HFF-Myc (cell line): ENCODE measurements around the gene COMMD10.

Experiments used
- DNase-seq: peaks from one replicate; pipeline ENCODE4 v3.0.0-alpha.2; 2011; ENCODE audit warnings: low read depth; ENCODE audit errors: extremely low read depth
- H3K4me3 ChIP-seq: replicated peaks from 2 replicates; pipeline ENCODE4 v1.5.1; 2011; ENCODE audit warnings: low read depth, mild to moderate bottlenecking, control low read depth, low read length
- TF ChIP-seq, protein P1 (sequence below): IDR thresholded peaks from 2 replicates; pipeline ENCODE4 v1.5.1; 2012; ENCODE audit warnings: mild to moderate bottlenecking, low read depth, low read length, control low read depth; ENCODE audit errors: missing control alignments

The COMMD10 gene

DNA sequence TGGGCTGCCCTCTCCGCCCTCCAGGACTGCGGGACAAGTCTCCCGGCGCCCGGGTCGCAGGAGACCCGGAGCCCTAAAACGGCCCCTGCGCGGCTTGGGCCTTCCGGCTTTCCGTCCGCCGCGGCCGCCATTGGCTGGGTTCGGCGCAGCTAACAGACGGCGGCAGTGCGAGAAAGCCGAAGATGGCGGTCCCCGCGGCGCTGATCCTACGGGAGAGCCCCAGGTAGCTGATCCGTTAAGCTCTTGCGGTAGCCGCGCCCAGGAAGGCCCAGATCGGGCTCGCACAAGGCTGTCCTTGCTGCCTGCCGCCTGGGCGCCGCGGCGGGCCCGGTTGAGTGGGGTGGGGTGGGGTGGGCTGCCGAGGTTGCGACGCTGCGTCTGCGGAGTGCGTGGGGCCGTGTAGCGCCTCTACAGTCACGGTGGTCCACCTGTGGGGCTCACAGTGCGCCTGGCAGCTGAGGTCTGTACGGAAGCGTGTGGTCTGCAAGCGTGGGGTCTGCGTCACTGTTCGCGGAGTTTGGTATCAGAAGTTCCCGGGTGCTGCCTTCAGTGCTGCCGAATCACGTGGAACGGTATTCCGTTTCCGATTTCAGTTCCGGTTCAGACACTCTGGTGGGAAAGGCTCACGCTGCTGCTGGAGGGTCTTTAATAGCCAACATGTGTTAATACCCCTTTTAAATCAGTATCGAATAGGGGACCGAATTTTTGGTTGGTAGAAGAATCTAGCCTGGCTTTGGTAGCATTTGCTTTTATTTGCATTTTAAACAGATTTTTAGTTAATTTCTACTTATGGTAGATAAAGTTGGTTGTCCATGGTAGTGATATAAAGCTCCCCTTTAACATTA, at the start of gene COMMD10:
COMMD10 (plus strand) TSS at position 155 of the 845 bp plus-strand sequence.
- peak within 1 kb of the TSS; percentile 68 for H3K4me3 ChIP-seq
- TF ChIP-seq, protein P1, sequence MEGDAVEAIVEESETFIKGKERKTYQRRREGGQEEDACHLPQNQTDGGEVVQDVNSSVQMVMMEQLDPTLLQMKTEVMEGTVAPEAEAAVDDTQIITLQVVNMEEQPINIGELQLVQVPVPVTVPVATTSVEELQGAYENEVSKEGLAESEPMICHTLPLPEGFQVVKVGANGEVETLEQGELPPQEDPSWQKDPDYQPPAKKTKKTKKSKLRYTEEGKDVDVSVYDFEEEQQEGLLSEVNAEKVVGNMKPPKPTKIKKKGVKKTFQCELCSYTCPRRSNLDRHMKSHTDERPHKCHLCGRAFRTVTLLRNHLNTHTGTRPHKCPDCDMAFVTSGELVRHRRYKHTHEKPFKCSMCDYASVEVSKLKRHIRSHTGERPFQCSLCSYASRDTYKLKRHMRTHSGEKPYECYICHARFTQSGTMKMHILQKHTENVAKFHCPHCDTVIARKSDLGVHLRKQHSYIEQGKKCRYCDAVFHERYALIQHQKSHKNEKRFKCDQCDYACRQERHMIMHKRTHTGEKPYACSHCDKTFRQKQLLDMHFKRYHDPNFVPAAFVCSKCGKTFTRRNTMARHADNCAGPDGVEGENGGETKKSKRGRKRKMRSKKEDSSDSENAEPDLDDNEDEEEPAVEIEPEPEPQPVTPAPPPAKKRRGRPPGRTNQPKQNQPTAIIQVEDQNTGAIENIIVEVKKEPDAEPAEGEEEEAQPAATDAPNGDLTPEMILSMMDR, result no peak
- peak; percentile 68 for DNase-seq

DNA sequence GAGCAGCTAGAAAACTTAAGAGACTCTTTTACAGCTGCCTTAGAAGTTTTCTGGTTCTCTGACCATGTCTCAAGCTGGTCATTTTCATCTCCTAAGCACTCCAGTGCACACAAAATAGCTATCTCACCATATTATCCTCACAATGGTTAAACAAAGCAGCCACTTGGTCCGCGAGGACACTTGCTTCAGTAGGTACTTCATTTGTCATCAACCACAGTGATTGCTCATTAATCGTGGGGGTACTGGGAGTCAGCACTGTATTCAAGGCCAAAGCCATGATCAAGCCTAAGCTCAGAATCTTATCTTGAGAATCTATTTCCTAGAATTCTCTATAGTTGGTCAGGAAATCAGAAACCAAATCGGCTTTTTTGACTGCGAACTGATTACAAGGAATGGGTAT, 49.7 kb upstream of the COMMD10 start:
- no peak for DNase-seq
- H3K4me3 ChIP-seq, result no peak overlapping the region
- TF ChIP-seq, protein P1, result no peak

DNA sequence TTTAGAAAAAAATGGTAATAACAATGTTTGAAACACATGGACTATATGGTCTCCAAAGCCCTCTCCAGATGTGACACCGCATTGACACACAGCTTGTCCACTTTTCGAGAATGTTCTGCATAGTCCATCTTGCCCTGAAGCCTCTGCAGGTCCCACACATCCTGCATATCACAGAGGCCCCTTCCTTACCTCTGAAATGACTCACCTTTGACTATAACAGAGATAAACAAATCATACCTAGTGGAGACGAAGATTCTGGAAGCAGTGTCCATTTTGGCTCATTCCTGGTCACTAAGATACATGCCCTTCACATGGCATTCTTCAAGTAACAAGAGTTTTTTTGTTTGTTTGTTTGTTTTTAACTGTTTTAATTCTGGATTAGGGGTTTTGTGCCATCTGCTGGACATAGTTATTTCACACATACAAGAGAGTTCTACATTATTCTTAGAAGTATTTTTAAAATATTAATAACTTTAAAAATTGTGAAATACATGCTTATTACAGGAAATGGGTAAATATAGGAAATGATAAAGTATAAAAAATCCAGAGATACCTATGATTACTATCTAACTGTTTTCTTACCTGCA, 47.5 kb upstream of the COMMD10 start:
- H3K4me3 ChIP-seq, result no peak overlapping the region
- DNase-seq, result no peak
- TF ChIP-seq, protein P1, result no peak

DNA sequence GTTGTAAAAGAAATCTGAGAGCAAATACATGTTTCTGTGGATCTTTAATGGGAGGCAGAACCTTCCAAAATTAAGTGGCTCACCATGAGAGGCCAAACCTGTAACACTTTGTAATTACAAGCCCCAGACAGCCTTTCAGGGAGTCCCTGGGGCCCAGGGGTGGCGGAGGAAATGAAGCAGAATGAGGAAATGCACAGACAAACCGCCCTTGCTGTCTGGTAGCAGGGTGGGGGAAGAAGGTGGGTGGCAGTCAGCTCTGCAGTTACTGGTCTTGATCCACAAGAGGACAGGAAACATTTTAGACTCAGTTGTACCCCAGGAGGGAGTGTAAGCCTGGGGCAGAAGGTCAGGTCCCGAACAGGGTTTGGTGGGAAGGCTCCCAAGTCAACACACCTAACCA, 46.0 kb upstream of the COMMD10 start:
- no peak for DNase-seq
- TF ChIP-seq, protein P1, result no peak

DNA sequence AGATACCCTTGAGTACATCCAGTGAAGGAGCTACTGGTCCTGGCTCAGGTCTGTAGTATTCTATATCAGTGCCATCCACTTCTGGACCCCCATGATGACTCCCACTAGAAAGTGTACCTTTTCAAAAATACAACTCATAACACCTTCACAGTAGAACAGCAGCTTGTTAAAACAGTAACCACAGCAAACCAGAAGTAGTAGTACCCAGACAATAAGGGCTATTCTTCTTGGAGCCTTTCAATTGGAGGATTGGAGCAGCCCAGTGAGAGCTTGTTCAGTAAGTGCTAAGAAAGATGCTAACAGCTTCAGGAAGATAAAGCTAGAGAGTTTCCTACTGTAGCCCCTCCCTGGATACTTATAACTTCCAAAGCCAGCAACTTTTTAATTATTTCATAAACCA, 42.5 kb upstream of the COMMD10 start:
- TF ChIP-seq, protein P1, result no peak
- H3K4me3 ChIP-seq, result no peak overlapping the region
- no peak for DNase-seq

More for the DNA sequence above, 46.0 kb upstream of the COMMD10 start:
- no peak overlapping the region for H3K4me3 ChIP-seq

DNA sequence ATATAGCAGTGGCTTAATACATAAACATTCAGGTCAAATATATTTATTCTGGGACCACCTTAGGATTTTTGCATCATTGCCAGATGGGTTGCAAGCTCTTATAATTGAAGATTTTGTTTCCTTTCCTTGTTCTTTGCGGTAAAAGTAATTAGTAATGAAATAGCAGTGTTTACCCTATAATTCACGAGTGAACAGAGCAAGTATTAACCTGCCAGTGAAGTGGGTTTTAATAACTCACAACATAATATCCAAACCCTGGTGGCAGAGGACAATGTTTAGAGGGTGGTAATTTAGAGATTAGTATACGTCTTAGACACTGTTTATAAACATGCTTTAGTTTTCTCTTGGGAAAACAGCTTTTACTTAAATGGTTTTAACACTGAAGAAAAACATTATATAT, 40.8 kb upstream of the COMMD10 start:
- no peak for DNase-seq
- TF ChIP-seq, protein P1, result no peak
- no peak overlapping the region for H3K4me3 ChIP-seq
